Measurements from ENCODE around the gene GTF2F2.

DNA sequence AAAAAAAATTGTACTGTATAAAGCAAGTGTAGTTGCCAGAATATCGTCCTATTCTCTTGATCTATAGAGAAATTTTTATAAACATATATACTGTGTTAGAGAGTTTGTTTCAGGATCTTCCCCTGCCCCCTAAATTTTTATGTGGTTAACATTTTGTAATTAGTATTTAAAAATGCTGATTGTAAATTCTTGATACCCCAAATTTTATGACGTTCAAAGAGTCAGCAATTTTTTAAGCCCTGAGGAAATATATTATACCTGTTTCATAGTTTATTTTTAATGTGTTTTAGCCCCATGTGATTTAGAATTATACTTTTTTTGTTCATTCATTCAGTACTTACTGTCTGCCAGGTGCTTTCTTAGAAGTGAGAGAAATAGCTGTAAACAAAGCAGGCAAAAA is 87.8 kb downstream of the GTF2F2 start:
- TF ChIP-seq POLR2A (IDR thresholded peaks at IDR 0.05): no peak
- TF ChIP-seq, protein P1, sequence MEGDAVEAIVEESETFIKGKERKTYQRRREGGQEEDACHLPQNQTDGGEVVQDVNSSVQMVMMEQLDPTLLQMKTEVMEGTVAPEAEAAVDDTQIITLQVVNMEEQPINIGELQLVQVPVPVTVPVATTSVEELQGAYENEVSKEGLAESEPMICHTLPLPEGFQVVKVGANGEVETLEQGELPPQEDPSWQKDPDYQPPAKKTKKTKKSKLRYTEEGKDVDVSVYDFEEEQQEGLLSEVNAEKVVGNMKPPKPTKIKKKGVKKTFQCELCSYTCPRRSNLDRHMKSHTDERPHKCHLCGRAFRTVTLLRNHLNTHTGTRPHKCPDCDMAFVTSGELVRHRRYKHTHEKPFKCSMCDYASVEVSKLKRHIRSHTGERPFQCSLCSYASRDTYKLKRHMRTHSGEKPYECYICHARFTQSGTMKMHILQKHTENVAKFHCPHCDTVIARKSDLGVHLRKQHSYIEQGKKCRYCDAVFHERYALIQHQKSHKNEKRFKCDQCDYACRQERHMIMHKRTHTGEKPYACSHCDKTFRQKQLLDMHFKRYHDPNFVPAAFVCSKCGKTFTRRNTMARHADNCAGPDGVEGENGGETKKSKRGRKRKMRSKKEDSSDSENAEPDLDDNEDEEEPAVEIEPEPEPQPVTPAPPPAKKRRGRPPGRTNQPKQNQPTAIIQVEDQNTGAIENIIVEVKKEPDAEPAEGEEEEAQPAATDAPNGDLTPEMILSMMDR (IDR thresholded peaks at IDR 0.05): no peak
- TF ChIP-seq EP300 (IDR thresholded peaks at IDR 0.05): no peak

Data from ovary (tissue), 3 donors.